Choroid plexus epithelial cell (primary cell): ENCODE results near the gene RTL9.

ENCODE experiments used
- DNase-seq: peaks from one replicate; pipeline ENCODE4 v3.0.0-alpha.2; 2010; ENCODE audit warnings: low read depth
- H3K4me3 ChIP-seq: 2 replicates; pipeline ENCODE4 v1.5.1; 2011; ENCODE audit warnings: low read depth, mild to moderate bottlenecking, control low read depth, low read length, moderate library complexity
- TF ChIP-seq, protein P1 (sequence below): conservative IDR thresholded peaks from 2 replicates; pipeline ENCODE4 v1.5.1; 2011; ENCODE audit warnings: low read depth, mild to moderate bottlenecking, control low read depth, inconsistent platforms, low read length, moderate library complexity

The RTL9 gene

DNA sequence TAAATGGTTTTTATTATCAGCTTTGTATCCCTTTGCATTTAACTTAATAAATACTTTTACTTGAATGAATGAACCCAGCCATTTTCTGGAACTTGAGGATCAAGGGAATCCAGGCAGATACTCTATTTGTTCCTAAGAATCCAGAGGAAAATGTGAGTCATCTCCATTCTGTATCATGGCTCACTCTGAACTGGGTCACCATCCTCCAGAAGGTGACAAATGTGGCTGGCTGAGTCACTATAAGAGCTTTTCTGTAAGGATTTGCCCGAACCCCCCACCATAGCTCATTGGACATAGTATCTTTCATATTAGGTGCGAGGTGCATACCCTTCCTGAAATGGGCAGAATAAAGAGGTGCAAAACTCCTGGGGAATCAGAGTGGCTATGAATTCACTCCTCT lies 25.8 kb downstream of the RTL9 start:
- TF ChIP-seq, protein P1, sequence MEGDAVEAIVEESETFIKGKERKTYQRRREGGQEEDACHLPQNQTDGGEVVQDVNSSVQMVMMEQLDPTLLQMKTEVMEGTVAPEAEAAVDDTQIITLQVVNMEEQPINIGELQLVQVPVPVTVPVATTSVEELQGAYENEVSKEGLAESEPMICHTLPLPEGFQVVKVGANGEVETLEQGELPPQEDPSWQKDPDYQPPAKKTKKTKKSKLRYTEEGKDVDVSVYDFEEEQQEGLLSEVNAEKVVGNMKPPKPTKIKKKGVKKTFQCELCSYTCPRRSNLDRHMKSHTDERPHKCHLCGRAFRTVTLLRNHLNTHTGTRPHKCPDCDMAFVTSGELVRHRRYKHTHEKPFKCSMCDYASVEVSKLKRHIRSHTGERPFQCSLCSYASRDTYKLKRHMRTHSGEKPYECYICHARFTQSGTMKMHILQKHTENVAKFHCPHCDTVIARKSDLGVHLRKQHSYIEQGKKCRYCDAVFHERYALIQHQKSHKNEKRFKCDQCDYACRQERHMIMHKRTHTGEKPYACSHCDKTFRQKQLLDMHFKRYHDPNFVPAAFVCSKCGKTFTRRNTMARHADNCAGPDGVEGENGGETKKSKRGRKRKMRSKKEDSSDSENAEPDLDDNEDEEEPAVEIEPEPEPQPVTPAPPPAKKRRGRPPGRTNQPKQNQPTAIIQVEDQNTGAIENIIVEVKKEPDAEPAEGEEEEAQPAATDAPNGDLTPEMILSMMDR: no peak
- H3K4me3 ChIP-seq: no peak overlapping the region
- no peak for DNase-seq

DNA sequence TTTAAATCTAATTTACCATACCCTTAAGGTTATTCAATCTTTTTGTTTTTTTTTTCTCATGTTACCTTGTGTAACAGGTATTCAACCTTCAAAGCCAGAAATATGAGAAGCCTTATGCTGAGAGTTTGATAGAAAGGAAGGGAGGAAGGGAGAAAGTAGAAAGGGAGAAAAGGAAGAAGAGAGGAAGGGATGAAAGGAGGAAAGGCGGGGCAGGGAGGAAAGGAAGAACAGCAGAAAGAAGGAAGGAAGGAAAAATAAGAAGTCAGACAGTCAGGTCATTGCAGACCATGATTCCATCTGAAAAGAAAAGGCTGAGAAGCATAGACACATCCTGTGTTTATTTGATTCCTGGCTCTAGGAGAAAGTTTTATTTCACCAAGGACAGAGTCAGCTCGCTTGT lies 30.9 kb downstream of the RTL9 start:
- TF ChIP-seq, protein P1: no peak
- DNase-seq: no peak
- no peak overlapping the region for H3K4me3 ChIP-seq

DNA sequence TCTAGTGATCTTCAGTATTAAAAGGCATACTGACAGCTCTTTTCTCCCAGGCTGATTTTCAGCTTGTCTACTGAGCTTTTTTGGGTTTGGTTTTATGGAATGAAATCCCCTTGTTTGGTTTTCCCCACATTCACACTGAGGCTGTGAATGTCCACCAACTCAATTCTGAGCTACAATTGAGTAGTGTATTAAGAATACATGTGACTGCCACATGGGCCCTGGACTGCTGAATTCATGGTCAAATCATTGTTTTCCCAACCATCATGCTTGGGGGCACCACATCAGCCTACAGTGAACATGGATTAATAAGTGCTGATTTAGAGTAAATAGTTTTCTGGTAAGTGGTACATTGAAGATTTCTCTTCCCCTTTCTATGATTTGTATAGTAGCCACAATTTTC lies 32.4 kb downstream of the RTL9 start:
- no peak for DNase-seq
- TF ChIP-seq, protein P1: no peak
- no peak overlapping the region for H3K4me3 ChIP-seq

DNA sequence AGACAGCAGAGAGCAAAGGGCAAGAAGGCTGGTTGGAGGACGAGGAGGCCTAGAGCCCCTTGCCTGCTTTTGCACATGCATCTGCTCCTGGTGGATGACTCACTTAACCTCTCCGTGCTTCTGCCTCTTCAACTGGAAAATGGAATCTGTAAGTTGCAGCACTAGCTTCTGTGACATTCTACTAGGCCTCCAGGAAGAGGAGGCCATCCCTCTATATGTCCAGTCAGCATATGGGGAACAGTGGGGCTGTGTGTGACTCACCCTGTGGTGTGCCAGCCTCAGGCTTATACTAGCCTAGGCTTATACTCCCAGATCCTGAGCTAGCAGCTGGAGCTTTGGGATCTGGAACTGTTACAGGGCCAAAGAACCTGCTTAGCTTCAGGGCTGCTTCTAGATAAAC lies 36.0 kb downstream of the RTL9 start:
- no peak overlapping the region for H3K4me3 ChIP-seq
- DNase-seq: peak; percentile 70
- TF ChIP-seq, protein P1: no peak

DNA sequence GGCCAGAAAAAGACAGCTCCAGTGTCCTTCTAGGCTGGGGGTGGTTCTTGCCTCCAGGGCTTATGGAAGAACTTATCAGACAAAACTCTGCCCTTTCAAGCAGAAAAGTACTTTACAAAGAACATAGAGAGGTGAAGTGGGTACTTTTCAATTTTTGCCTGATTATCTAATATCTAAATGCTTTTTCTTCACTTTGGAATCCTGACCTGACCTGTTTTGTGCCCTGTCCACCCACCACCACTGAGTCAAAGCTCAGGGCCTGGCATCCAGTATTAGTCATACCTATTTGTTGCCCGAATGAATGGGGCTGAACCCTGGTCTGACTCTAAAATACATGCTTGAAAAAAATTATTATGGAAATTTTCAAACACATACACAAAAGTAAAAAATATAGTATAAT lies 37.2 kb downstream of the RTL9 start:
- H3K4me3 ChIP-seq: no peak overlapping the region
- TF ChIP-seq, protein P1: no peak

DNA sequence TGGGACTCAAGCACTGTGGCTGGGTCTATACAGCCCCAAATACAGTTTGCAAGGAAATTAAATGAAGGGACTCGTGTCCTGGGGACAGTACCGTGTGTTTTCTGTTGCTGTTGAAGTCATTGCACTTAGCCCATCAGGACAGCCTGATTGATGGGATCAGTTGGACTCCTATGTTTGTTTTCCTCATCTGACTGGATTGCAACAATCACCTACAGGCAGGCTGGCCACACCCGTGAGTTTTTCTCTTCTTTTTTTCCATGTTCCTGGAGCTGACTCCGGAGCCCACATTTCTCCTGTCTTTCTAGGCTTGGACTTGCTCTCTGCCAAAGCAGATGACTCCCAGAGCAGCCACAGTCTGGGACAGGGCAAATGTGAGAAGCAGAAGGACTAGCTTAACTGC lies 38.1 kb downstream of the RTL9 start:
- DNase-seq: no peak
- TF ChIP-seq, protein P1: no peak
- H3K4me3 ChIP-seq: no peak overlapping the region

More for the DNA sequence above, 37.2 kb downstream of the RTL9 start:
- no peak for DNase-seq

DNA sequence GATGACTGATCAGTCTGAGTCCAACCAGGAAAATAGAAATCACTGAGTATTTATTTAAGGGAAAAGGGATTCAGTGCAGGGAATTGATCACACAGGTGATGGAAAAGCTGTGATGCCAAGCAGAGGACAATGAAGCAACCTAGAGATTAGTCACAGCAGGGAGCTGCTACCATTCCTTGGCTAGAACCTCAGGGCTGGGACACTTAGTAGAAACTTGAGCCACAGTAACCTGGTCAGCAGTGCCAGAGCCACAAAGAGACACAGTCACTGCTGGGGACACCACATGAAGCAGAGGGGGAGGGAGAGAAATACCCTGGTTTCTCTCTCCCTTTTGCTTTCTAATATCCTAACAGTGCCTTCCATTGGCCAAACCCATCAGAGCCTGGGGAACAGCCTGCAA lies 38.7 kb downstream of the RTL9 start:
- H3K4me3 ChIP-seq: no peak overlapping the region
- no peak for DNase-seq
- TF ChIP-seq, protein P1: no peak
